Measurements from ENCODE around the gene TMEM259.

GRCh38 chr19:970695-971094 lies 50.2 kb downstream of the TMEM259 start:
- no peak for TF ChIP-seq POLR2AphosphoS5 (IDR thresholded peaks at IDR 0.05; ENCODE audit: low read depth)
- TF ChIP-seq, protein P1, sequence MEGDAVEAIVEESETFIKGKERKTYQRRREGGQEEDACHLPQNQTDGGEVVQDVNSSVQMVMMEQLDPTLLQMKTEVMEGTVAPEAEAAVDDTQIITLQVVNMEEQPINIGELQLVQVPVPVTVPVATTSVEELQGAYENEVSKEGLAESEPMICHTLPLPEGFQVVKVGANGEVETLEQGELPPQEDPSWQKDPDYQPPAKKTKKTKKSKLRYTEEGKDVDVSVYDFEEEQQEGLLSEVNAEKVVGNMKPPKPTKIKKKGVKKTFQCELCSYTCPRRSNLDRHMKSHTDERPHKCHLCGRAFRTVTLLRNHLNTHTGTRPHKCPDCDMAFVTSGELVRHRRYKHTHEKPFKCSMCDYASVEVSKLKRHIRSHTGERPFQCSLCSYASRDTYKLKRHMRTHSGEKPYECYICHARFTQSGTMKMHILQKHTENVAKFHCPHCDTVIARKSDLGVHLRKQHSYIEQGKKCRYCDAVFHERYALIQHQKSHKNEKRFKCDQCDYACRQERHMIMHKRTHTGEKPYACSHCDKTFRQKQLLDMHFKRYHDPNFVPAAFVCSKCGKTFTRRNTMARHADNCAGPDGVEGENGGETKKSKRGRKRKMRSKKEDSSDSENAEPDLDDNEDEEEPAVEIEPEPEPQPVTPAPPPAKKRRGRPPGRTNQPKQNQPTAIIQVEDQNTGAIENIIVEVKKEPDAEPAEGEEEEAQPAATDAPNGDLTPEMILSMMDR (conservative IDR thresholded peaks at IDR 0.05; ENCODE audit: low read depth in 2 of 2) = peak; percentile 79 to 94

Data from GM23338 (cell line).